ENCODE results near the gene PKP1. TPM values are rescaled to one million over a fixed set of nuclear protein-coding genes. Genes with fewer than 3 reads are reported as not detected.

The PKP1 gene
- polyA plus RNA-seq, 3 donors, result not detected

DNA sequence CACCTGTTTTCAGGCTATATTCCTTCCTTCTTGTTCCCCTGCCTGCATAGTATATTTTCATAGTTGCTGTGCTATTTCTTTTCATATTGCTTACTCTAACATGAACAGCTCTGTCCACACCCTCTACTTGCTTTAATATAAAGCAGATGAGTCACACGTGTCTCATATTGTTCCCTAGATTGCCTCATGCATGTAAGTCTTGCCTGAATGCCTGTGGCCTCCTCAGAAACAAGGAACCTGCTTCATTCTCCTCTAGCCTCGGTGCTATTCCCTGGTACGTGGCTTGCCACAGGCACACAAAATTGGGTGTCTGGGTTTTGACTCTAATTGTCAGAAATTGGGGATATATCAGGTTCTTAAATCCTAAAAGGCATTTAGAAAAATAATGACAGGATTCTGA is 16.5 kb upstream of the PKP1 start:
- no peak overlapping the region for H3K4me2 ChIP-seq (replicated peaks; ENCODE audit: extremely low read depth, low read length, poor library complexity, severe bottlenecking)

GRCh38 chr1:201267481-201268229 is 15.7 kb upstream of the PKP1 start:
- H3K4me3 ChIP-seq (replicated peaks in 1 of 3; ENCODE audit: low read depth in 2 of 3, low read length in 3 of 3), result no peak overlapping the region
- no peak overlapping the region for H3K27ac ChIP-seq (ENCODE audit: low read depth in 1 of 2, low read length in 2 of 2)
- no peaks in the 10 kb centered on the region for H3K36me3 Mint-ChIP-seq
- H2AFZ ChIP-seq (ENCODE audit: insufficient read depth, low read depth, low read length, poor library complexity, severe bottlenecking), result no peak overlapping the region
- H3K27me3 ChIP-seq (ENCODE audit: control insufficient read depth in 2 of 2, insufficient read depth in 2 of 2, low read length in 2 of 2), result peaks cover 0 to 5% of the 10 kb centered on the region in 2 donors
- no peak overlapping the region for H3K4me2 ChIP-seq (replicated peaks; ENCODE audit: extremely low read depth, low read length, poor library complexity, severe bottlenecking)
- 88% methylated on average over 9 of the region's 14 CpGs for WGBS (ENCODE audit: insufficient coverage)
- H3K4me1 Mint-ChIP-seq, result peaks cover 3% of the 10 kb centered on the region
- H3K27ac Mint-ChIP-seq, result peak overlapping the region in 1 of 7 donors; percentile 54
- no peaks in the 10 kb centered on the region for H4K20me1 ChIP-seq (ENCODE audit: insufficient read depth, low read length)
- H3K27me3 Mint-ChIP-seq (ENCODE audit: low read depth in 3 of 3), result peaks cover 19 to 23% (median 22%) of the 10 kb centered on the region in 3 donors
- no peak overlapping the region for H3K9ac ChIP-seq (ENCODE audit: insufficient read depth, low read length, poor library complexity, severe bottlenecking)
- H3K79me2 ChIP-seq (ENCODE audit: insufficient read depth, low read length), result no peaks in the 10 kb centered on the region
- H3K4me1 ChIP-seq (ENCODE audit: control insufficient read depth in 1 of 2, insufficient read depth in 2 of 2, low read length in 2 of 2), result no peaks in the 10 kb centered on the region
- H3K9me3 ChIP-seq (replicated peaks in 1 of 2; ENCODE audit: control insufficient read depth in 1 of 2, insufficient read depth in 1 of 2, low read length in 2 of 2), result no peaks in the 10 kb centered on the region
- TF ChIP-seq CTCF (IDR thresholded peaks at IDR 0.05), result no peak
- intact Hi-C loops (cut with micrococcal nuclease), result no loop called here
- H3K4me3 Mint-ChIP-seq, result no peak overlapping the region
- H3K9me3 Mint-ChIP-seq, result no peaks in the 10 kb centered on the region
- no peak for DNase-seq
- no peaks in the 10 kb centered on the region for H3K36me3 ChIP-seq (replicated peaks in 1 of 2; ENCODE audit: control insufficient read depth in 1 of 2, insufficient read depth in 2 of 2, low read length in 2 of 2)

More for the DNA sequence above, 16.5 kb upstream of the PKP1 start:
- Mint-ChIP-seq H3K4me1 (peaks cover 3% of the 10 kb centered on the region), H3K4me3 (no peak overlapping the region), H3K36me3 (no peaks in the 10 kb centered on the region), H3K9me3 (no peaks in the 10 kb centered on the region), H3K27me3 (ENCODE audit: low read depth in 3 of 3) (peaks cover 19 to 22% (median 22%) of the 10 kb centered on the region in 3 donors), H3K27ac (no peak overlapping the region)
- H3K79me2 ChIP-seq (ENCODE audit: insufficient read depth, low read length), result no peaks in the 10 kb centered on the region
- TF ChIP-seq CTCF (IDR thresholded peaks at IDR 0.05), result no peak
- no peak overlapping the region for H3K4me3 ChIP-seq (replicated peaks in 1 of 3; ENCODE audit: low read depth in 2 of 3, low read length in 3 of 3)
- H3K9ac ChIP-seq (ENCODE audit: insufficient read depth, low read length, poor library complexity, severe bottlenecking), result no peak overlapping the region
- no peaks in the 10 kb centered on the region for H3K36me3 ChIP-seq (replicated peaks in 1 of 2; ENCODE audit: control insufficient read depth in 1 of 2, insufficient read depth in 2 of 2, low read length in 2 of 2)
- H3K9me3 ChIP-seq (replicated peaks in 1 of 2; ENCODE audit: control insufficient read depth in 1 of 2, insufficient read depth in 1 of 2, low read length in 2 of 2), result no peaks in the 10 kb centered on the region
- H3K27ac ChIP-seq (ENCODE audit: low read depth in 1 of 2, low read length in 2 of 2), result no peak overlapping the region
- no peaks in the 10 kb centered on the region for H3K4me1 ChIP-seq (ENCODE audit: control insufficient read depth in 1 of 2, insufficient read depth in 2 of 2, low read length in 2 of 2)
- WGBS (ENCODE audit: insufficient coverage), result no CpG with 5 or more reads among the region's 3 CpGs
- H4K20me1 ChIP-seq (ENCODE audit: insufficient read depth, low read length), result no peaks in the 10 kb centered on the region
- intact Hi-C loops (cut with micrococcal nuclease), result no loop called here
- DNase-seq, result no peak
- peaks cover 0 to 5% of the 10 kb centered on the region in 2 donors for H3K27me3 ChIP-seq (ENCODE audit: control insufficient read depth in 2 of 2, insufficient read depth in 2 of 2, low read length in 2 of 2)
- no peak overlapping the region for H2AFZ ChIP-seq (ENCODE audit: insufficient read depth, low read depth, low read length, poor library complexity, severe bottlenecking)

Data from CD14-positive monocyte (primary cell).